Skeletal muscle tissue (tissue), 4 donors: Measurements from ENCODE around the gene HOXA9. TPM values are rescaled to one million over a fixed set of nuclear protein-coding genes. Genes with fewer than 3 reads are reported as not detected.

Experiments
- H3K27ac ChIP-seq: one replicate; pipeline ENCODE4 v1.7.0; 2013; ENCODE audit warnings: mild to moderate bottlenecking, low read depth, low read length, inconsistent platforms
- H3K27me3 ChIP-seq, 3 donors: one replicate each; pipeline ENCODE4 v1.7.0; 2013; ENCODE audit warnings: low read length in 3 of 3; ENCODE audit not compliant: control insufficient read depth in 3 of 3, insufficient read depth in 3 of 3
- H3K36me3 ChIP-seq, 3 donors: one replicate each; pipeline ENCODE4 v1.7.0; 2013; ENCODE audit warnings: low read length in 3 of 3; ENCODE audit not compliant: control insufficient read depth in 3 of 3, insufficient read depth in 3 of 3
- H3K4me1 ChIP-seq, 3 donors: one replicate each; pipeline ENCODE4 v1.7.0; 2013; ENCODE audit warnings: low read length in 3 of 3, mild to moderate bottlenecking in 3 of 3; ENCODE audit not compliant: control insufficient read depth in 3 of 3, insufficient read depth in 3 of 3
- H3K4me3 ChIP-seq, 3 donors: one replicate each; pipeline ENCODE4 v1.7.0; 2013; ENCODE audit warnings: low read length in 3 of 3
- H3K9ac ChIP-seq, 3 donors: one replicate each; pipeline ENCODE4 v1.7.0; 2013; ENCODE audit warnings: low read length in 3 of 3, mild to moderate bottlenecking in 3 of 3, moderate library complexity in 2 of 3, low read depth in 1 of 3
- H3K9me3 ChIP-seq, 3 donors: one replicate each; pipeline ENCODE4 v1.7.0; 2013; ENCODE audit warnings: low read length in 3 of 3; ENCODE audit not compliant: control insufficient read depth in 3 of 3
- total RNA-seq: library from RNA; depleted of rRNA; stranded (reverse); fragments of >200 nt; gene quantifications from one replicate; pipeline ENCODE4 v1.2.3, GENCODE V29; 2014
- donor health status: Osteomylitis.

HOXA9 gene
- total RNA-seq, 1 donor from 2014 or later: 7.8 TPM

DNA sequence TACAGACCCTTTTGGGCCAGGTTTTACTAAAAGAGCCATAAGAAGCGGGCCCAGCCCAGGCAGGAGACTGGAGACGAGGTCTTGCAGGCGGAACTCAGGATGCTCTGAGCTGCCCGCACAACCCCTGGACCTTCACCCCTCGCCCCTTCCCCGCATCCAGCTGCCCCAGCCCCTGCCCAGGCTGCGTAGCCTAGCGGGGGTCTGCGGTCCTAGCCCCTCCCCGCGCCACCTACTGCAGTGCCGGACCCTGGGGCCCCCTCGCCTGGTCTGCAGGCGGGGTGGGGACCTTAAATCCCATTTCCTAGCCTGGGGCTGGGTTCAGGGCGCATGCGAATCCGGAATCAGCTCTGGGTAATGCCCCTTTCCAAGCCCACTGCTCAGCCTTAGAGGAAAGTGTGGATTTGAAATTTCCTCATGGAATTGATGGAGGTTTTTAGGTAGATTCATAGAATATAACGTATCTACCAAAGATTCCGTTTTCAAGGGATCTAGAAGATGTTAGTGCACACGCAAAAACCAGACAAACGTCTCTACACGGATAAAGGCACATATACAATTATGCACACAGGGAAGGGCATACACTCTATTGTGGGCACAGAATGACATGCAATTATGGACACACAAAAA lies 12.4 kb downstream of the HOXA9 start:
- Histone ChIP-seq H3K9me3 (no peaks in the 10 kb centered on the region), H3K9ac (peak overlapping the region; percentile 91 to 96 (median 93)), H3K4me3 (peak overlapping the region; percentile 89 to 98 (median 94)), H3K27me3 (peaks cover 0 to 8% (median 0%) of the 10 kb centered on the region in 3 donors), H3K36me3 (peaks cover 0 to 2% (median 0%) of the 10 kb centered on the region in 3 donors), H3K27ac (peak overlapping the region; percentile 78), H3K4me1 (peaks cover 54 to 61% (median 54%) of the 10 kb centered on the region in 3 donors)

- Histone ChIP-seq H3K4me1 (peaks cover 58 to 66% (median 59%) of the 10 kb centered on the region in 3 donors), H3K4me3 (peak within 1 kb of the TSS; percentile 89 to 98 (median 94)), H3K36me3 (peaks cover 0 to 2% (median 0%) of the 10 kb centered on the region in 3 donors), H3K9ac (peak within 1 kb of the TSS; percentile 91 to 96 (median 93)), H3K27ac (peak within 1 kb of the TSS; percentile 78), H3K9me3 (no peaks in the 10 kb centered on the region), H3K27me3 (peaks cover 0 to 8% (median 0%) of the 10 kb centered on the region in 3 donors)
Measured at GRCh38 chr7:27151931-27152815, 13.2 kb downstream of the HOXA9 start, which contains the start of gene HOXA3. Gene HOXA3 (minus strand): TSS chr7:27152583. CDS start chr7:27110640, 41,943 bp downstream.

DNA sequence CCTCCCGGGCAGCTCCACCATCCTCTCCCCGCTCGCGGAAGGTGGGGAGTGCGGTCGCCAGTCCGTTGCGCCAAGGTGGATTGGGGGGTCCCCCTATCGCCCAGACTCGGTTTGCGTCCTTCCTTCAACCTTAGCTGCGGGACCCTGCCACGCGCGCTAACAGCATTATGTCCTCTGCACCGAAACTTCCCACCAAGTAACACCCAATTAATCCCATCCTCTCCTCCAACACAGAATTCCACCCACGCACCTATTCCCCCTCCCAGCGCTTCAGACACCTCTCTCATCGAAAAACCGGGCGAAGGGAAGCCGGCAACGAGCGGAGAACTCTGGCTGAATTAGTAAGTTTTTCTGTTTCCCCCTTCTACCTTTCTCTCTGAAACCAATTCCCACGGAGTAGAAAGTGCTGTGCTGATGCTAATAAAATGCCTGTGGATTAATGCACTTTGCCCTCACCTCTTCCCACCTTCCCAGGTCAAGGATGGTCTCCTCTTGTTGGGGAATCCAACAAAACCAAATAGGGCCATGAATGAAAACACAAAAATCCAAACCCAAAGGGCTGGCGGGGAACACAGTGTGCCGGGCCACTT lies 13.9 kb downstream of the HOXA9 start:
- Histone ChIP-seq H3K4me3 (peak overlapping the region; percentile 89 to 98 (median 94)), H3K9me3 (no peaks in the 10 kb centered on the region), H3K4me1 (peaks cover 62 to 70% (median 63%) of the 10 kb centered on the region in 3 donors), H3K27me3 (peaks cover 0 to 8% (median 0%) of the 10 kb centered on the region in 3 donors), H3K27ac (peak overlapping the region; percentile 78), H3K36me3 (peaks cover 0 to 2% (median 0%) of the 10 kb centered on the region in 3 donors), H3K9ac (peak overlapping the region; percentile 91 to 96 (median 93))

GRCh38 chr7:27150568-27151340 lies 14.6 kb downstream of the HOXA9 start:
- Histone ChIP-seq H3K9me3 (no peaks in the 10 kb centered on the region), H3K9ac (peak overlapping the region; percentile 91 to 96 (median 93)), H3K27me3 (peaks cover 0 to 8% (median 0%) of the 10 kb centered on the region in 3 donors), H3K36me3 (peaks cover 0 to 4% (median 3%) of the 10 kb centered on the region in 3 donors), H3K4me3 (peak overlapping the region; percentile 89 to 98 (median 94)), H3K27ac (peak overlapping the region; percentile 78), H3K4me1 (peaks cover 61 to 69% (median 62%) of the 10 kb centered on the region in 3 donors)

GRCh38 chr7:27149842-27150567 lies 15.3 kb downstream of the HOXA9 start:
- peaks cover 0 to 8% (median 0%) of the 10 kb centered on the region in 3 donors for H3K27me3 ChIP-seq
- peak overlapping the region; percentile 89 to 98 (median 94) for H3K4me3 ChIP-seq
- H3K9me3 ChIP-seq: no peaks in the 10 kb centered on the region
- peaks cover 53 to 62% (median 54%) of the 10 kb centered on the region in 3 donors for H3K4me1 ChIP-seq
- peaks cover 3 to 9% (median 9%) of the 10 kb centered on the region in 3 donors for H3K36me3 ChIP-seq
- peak overlapping the region; percentile 91 to 96 (median 93) for H3K9ac ChIP-seq
- peak overlapping the region; percentile 78 for H3K27ac ChIP-seq

GRCh38 chr7:27148756-27149641 lies 16.3 kb downstream of the HOXA9 start:
- Histone ChIP-seq H3K4me1 (peaks cover 51 to 60% (median 53%) of the 10 kb centered on the region in 3 donors), H3K27me3 (peaks cover 0 to 8% (median 0%) of the 10 kb centered on the region in 3 donors), H3K27ac (peak overlapping the region; percentile 71), H3K36me3 (peaks cover 7 to 19% (median 14%) of the 10 kb centered on the region in 3 donors), H3K9me3 (no peaks in the 10 kb centered on the region), H3K9ac (peak overlapping the region; percentile 91 to 96 (median 93)), H3K4me3 (peak overlapping the region; percentile 89 to 98 (median 94))

- peak overlapping the region; percentile 89 to 98 (median 94) for H3K4me3 ChIP-seq
- peaks cover 0 to 8% (median 0%) of the 10 kb centered on the region in 3 donors for H3K27me3 ChIP-seq
- peaks cover 9 to 24% (median 20%) of the 10 kb centered on the region in 3 donors for H3K36me3 ChIP-seq
- peak overlapping the region; percentile 91 to 96 (median 93) for H3K9ac ChIP-seq
- H3K4me1 ChIP-seq: peaks cover 51 to 60% (median 53%) of the 10 kb centered on the region in 3 donors
- peak overlapping the region; percentile 71 for H3K27ac ChIP-seq
- no peaks in the 10 kb centered on the region for H3K9me3 ChIP-seq
Measured at GRCh38 chr7:27148031-27148755, 17.1 kb downstream of the HOXA9 start.
